ENCODE measurements around the gene CDIP1. TPM values are rescaled to one million over a fixed set of nuclear protein-coding genes. Genes with fewer than 3 reads are reported as not detected.

The CDIP1 gene
- total and polyA plus RNA-seq, 2 of the 8 experiments (the other 6 are each of a cell fraction or from before 2014, with no cell fraction given): 56.6 to 76.3 TPM

- Histone ChIP-seq H2BK5ac (ENCODE audit: low read depth, low read length) (no peak overlapping the region), H4K20me1 (replicated peaks in 1 of 2; ENCODE audit: control insufficient read depth in 1 of 2, insufficient read depth in 2 of 2, low read length in 2 of 2) (peaks cover 0 to 2% of the 10 kb centered on the region in 2 experiments), H3K4ac (replicated peaks; ENCODE audit: insufficient read length, low read depth, low read length) (no peak overlapping the region), H4K91ac (replicated peaks; ENCODE audit: insufficient read length, low read length) (no peak overlapping the region), H3K27ac (ENCODE audit: low read depth, low read length) (no peak overlapping the region), H2BK15ac (ENCODE audit: low read length) (0 out of 2 replicates have a peak overlapping the region, but pooled peaks have one; percentile 5), H3K27me3 (replicated peaks in 1 of 4; ENCODE audit: control insufficient read depth in 3 of 4, extremely low read depth in 1 of 4, insufficient read depth in 3 of 4, low read length in 3 of 4) (no peaks in the 10 kb centered on the region), H3K18ac (ENCODE audit: extremely low read depth, low read length) (peak overlapping the region; percentile 32), H3K79me1 (ENCODE audit: low read depth, low read length) (no peaks in the 10 kb centered on the region), H2BK120ac (replicated peaks; ENCODE audit: low read depth, low read length) (no peak overlapping the region), H3K14ac (ENCODE audit: insufficient read length) (no peak overlapping the region), H3K79me2 (ENCODE audit: control insufficient read depth in 1 of 2, insufficient read depth in 2 of 2, low read length in 2 of 2) (no peaks in the 10 kb centered on the region), H3K4me2 (ENCODE audit: insufficient read depth in 1 of 2, low read depth in 2 of 2, low read length in 2 of 2) (no peak overlapping the region), H4K8ac (ENCODE audit: extremely low read depth, insufficient read depth, low read length) (no peak overlapping the region), H3K56ac (replicated peaks; ENCODE audit: insufficient read length, low read depth, low read length) (no peak overlapping the region), H2BK20ac (ENCODE audit: low read length) (peak overlapping the region; percentile 18; the same call in 1 of the 2 replicates), H3K9ac (replicated peaks in 1 of 4; ENCODE audit: extremely low read depth in 1 of 4, low read depth in 3 of 4, low read length in 3 of 4) (no peak overlapping the region), H3K4me3 (ENCODE audit: extremely low read depth in 1 of 4, insufficient read depth in 2 of 4, low read depth in 3 of 4, low read length in 4 of 4) (no peak overlapping the region), H3K23ac (ENCODE audit: insufficient read length) (no peak overlapping the region), H2AFZ (ENCODE audit: low read length) (no peak overlapping the region), H4K5ac (ENCODE audit: insufficient read length, low read depth, low read length) (no peak overlapping the region), H2AK5ac (ENCODE audit: low read depth, low read length) (peak overlapping the region; percentile 90), H3K36me3 (ENCODE audit: control insufficient read depth in 2 of 4, insufficient read depth in 4 of 4, low read length in 3 of 4) (no peaks in the 10 kb centered on the region), H2BK12ac (ENCODE audit: low read depth, low read length) (no peak overlapping the region), H3K9me3 (ENCODE audit: insufficient read depth in 2 of 2, low read depth in 1 of 2, low read length in 1 of 2) (no peaks in the 10 kb centered on the region), H3K4me1 (replicated peaks in 1 of 4; ENCODE audit: control insufficient read depth in 3 of 4, insufficient read depth in 4 of 4, low read length in 3 of 4) (peaks cover 0 to 3% (median under 1%) of the 10 kb centered on the region in 4 experiments; a peak in 2 of 7 replicates), H3K23me2 (ENCODE audit: low read depth, low read length) (no peaks in the 10 kb centered on the region)
- POLR2A ChIA-PET (ENCODE audit: partially characterized antibody): interaction anchor here (1.3 to 1.7 kb wide), 7 partner anchors 9 to 99 kb away, joined by 3 to 9 read pairs (median 4); no protein-coding TSS in a partner anchor
- DNase-seq (ENCODE audit: low read depth in 1 of 2, low spot score in 2 of 2): no peak
- WGBS, 2 experiments (ENCODE audit: extremely low coverage in 1 of 2, insufficient coverage in 1 of 2, insufficient read length in 1 of 2, insufficient replicate concordance in 2 of 2, low coverage in 1 of 2, low lambda C conversion rate in 2 of 2, missing lambda C conversion rate in 1 of 2): 96% methylated on average over 14 of the region's 14 CpGs; no CpG with 5 or more reads in 1 of the 2 experiments
- CTCF ChIA-PET (ENCODE audit: partially characterized antibody): interaction anchor here (1.0 to 40.7 kb wide), 6 partner anchors 9 to 93 kb away, joined by 3 to 968 read pairs (median 4); no protein-coding TSS in a partner anchor
- no peak for FAIRE-seq
- TF ChIP-seq SIN3A (conservative IDR thresholded peaks at IDR 0.05 in 1 of 2, IDR thresholded peaks at IDR 0.05 in 1 of 2; ENCODE audit: low read depth in 1 of 2, low read length in 2 of 2) (no peak), JUN (IDR thresholded peaks at IDR 0.05; ENCODE audit: low read depth, low read length) (no peak), ATF3 (IDR thresholded peaks at IDR 0.05; ENCODE audit: insufficient read depth, low read depth, low read length) (no peak), RBBP5 (IDR thresholded peaks at IDR 0.05; ENCODE audit: borderline replicate concordance, low read depth, low read length) (no peak), ZNF274 (IDR thresholded peaks at IDR 0.05; ENCODE audit: borderline replicate concordance, extremely low read depth, low read length) (no peak), MAX (IDR thresholded peaks at IDR 0.05) (no peak), SP1 (IDR thresholded peaks at IDR 0.05; ENCODE audit: low read depth, low read length) (no peak), CREB1 (IDR thresholded peaks at IDR 0.05) (no peak), CHD1 (IDR thresholded peaks at IDR 0.05; ENCODE audit: low read depth, low read length) (no peak), GABPA (IDR thresholded peaks at IDR 0.05; ENCODE audit: borderline replicate concordance, insufficient read depth, low read length) (no peak)
- TF ChIP-seq, protein P1, sequence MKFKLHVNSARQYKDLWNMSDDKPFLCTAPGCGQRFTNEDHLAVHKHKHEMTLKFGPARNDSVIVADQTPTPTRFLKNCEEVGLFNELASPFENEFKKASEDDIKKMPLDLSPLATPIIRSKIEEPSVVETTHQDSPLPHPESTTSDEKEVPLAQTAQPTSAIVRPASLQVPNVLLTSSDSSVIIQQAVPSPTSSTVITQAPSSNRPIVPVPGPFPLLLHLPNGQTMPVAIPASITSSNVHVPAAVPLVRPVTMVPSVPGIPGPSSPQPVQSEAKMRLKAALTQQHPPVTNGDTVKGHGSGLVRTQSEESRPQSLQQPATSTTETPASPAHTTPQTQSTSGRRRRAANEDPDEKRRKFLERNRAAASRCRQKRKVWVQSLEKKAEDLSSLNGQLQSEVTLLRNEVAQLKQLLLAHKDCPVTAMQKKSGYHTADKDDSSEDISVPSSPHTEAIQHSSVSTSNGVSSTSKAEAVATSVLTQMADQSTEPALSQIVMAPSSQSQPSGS (IDR thresholded peaks at IDR 0.05; ENCODE audit: low read length): no peak
Observed at GRCh38 chr16:4556580-4556979, 18.0 kb upstream of the CDIP1 start.

All from H1 (cell line).